ENCODE measurements around the gene GALNT7.
A peak's percentile ranks its signal among the peaks of the same experiment; 100 is the strongest.

The GALNT7 gene

GRCh38 chr4:173365359-173365996, 196.9 kb downstream of the GALNT7 start:
- no peak for FAIRE-seq

- FAIRE-seq, result no peak
Observed at GRCh38 chr4:173367285-173367684, 198.7 kb downstream of the GALNT7 start.

GRCh38 chr4:173367946-173368345, 199.3 kb downstream of the GALNT7 start:
- FAIRE-seq, result no peak

- no peak for FAIRE-seq
Observed at GRCh38 chr4:173370130-173370476, 201.5 kb downstream of the GALNT7 start.

GRCh38 chr4:173370477-173371291, 202.1 kb downstream of the GALNT7 start, which contains the start of gene SAP30:
SAP30 (plus strand) TSS chr4:173370954; CDS start chr4:173371183, 229 bp downstream.
- FAIRE-seq, result peak; percentile 91

GRCh38 chr4:173371292-173372192, 202.9 kb downstream of the GALNT7 start:
- no peak for FAIRE-seq
